Bronchial epithelial cell (primary cell): ENCODE results near the gene PTPN14. TPM values are rescaled to one million over a fixed set of nuclear protein-coding genes. Genes with fewer than 3 reads are reported as not detected.
A peak's percentile ranks its signal among the peaks of the same experiment; 100 is the strongest.

Experiments used
- DNase-seq: peaks from one replicate; pipeline ENCODE4 v3.0.0-alpha.2; 2010; ENCODE audit warnings: low read depth
- FAIRE-seq: peaks from 2 replicates; lab custom pipeline; 2011; peaks lifted over from hg19 to GRCh38; lab: Jason Lieb, UNC
- H3K27me3 ChIP-seq: 2 replicates; pipeline ENCODE4 v1.5.1; 2011; ENCODE audit warnings: low read length; ENCODE audit not compliant: control insufficient read depth, insufficient read depth
- H3K36me3 ChIP-seq: 2 replicates; pipeline ENCODE4 v1.5.1; 2011; ENCODE audit warnings: low read length; ENCODE audit not compliant: control insufficient read depth, insufficient read depth
- H3K4me3 ChIP-seq: 2 replicates; pipeline ENCODE4 v1.5.1; 2011; ENCODE audit warnings: mild to moderate bottlenecking, low read depth, low read length, control low read depth
- total RNA-seq: library from RNA; depleted of rRNA; stranded (reverse); fragments of >200 nt; gene quantifications from 2 replicates; pipeline ENCODE4 v1.2.1, GENCODE V29; 2014
- TF ChIP-seq, protein P1 (sequence below): IDR thresholded peaks from 2 replicates; pipeline ENCODE4 v1.5.1; 2011; ENCODE audit warnings: mild to moderate bottlenecking, moderate library complexity, low read length, control low read depth, inconsistent platforms; ENCODE audit not compliant: insufficient read depth, severe bottlenecking

The PTPN14 gene
- total RNA-seq, 1 donor from 2014 or later = 28.4 TPM

DNA sequence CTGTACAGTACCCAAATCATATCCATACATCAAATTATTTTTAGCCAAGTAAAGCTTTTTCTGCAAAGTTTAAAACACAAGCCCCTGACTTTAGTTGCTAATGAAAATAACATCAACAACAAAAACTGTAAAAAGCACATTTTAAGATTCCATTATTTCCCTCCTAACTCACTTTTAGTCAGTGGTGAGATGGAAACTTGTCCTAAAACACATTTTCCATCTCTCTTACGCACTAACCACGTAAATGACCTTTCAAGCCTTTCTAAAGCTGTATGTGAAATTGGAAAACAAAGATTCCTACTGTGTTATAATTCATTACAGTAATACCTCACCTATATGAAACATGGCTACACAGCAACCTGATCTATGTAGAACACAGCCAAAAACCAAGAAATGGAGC, 77.5 kb downstream of the PTPN14 start:
- Histone ChIP-seq H3K36me3 (no peaks in the 10 kb centered on the region), H3K4me3 (no peak overlapping the region)
- FAIRE-seq = no peak

DNA sequence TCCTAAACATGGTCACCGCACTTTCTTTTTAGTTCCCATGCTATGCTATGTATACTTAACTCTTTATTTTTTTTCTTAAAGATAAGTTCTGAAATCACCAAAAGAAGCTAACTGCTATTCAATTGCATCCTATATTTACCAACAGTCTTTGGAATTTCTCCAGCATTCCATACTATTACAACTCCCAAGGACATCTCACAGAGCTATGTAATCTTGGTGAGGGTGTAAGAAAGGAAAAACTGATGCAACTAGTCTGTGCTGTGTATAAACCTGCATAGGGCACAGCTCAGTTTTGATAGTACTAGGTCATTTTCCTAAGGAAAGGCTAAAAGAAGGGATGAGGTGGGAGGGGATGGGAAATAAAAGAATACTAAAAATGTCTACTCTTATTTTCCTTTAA, 78.0 kb downstream of the PTPN14 start:
- Histone ChIP-seq H3K4me3 (no peak overlapping the region), H3K36me3 (no peaks in the 10 kb centered on the region), H3K27me3 (no peaks in the 10 kb centered on the region)
- peak; percentile 81 for DNase-seq
- TF ChIP-seq, protein P1, sequence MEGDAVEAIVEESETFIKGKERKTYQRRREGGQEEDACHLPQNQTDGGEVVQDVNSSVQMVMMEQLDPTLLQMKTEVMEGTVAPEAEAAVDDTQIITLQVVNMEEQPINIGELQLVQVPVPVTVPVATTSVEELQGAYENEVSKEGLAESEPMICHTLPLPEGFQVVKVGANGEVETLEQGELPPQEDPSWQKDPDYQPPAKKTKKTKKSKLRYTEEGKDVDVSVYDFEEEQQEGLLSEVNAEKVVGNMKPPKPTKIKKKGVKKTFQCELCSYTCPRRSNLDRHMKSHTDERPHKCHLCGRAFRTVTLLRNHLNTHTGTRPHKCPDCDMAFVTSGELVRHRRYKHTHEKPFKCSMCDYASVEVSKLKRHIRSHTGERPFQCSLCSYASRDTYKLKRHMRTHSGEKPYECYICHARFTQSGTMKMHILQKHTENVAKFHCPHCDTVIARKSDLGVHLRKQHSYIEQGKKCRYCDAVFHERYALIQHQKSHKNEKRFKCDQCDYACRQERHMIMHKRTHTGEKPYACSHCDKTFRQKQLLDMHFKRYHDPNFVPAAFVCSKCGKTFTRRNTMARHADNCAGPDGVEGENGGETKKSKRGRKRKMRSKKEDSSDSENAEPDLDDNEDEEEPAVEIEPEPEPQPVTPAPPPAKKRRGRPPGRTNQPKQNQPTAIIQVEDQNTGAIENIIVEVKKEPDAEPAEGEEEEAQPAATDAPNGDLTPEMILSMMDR = no peak
- FAIRE-seq = no peak

More for the DNA sequence above, 77.5 kb downstream of the PTPN14 start:
- no peaks in the 10 kb centered on the region for H3K27me3 ChIP-seq
- TF ChIP-seq, protein P1 = no peak
- no peak for DNase-seq

DNA sequence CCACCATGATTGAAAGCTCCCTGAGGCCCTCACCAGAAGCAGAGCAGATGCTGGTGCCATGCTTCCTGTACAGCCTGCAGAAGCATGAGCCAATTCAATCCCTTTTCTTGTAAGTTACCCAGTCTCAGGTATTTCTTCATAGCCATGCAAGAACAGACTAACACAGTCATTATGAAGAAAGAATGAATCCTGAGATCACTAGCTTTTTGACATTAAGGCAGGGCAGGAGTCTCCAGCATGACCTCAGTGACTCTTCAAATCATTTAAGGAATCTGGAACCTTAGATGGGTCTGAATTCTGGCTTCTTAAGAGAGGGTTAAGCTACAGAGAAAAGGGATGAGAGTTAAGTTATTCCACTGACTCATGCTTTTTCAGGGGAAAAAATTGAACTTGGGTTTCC, 79.0 kb downstream of the PTPN14 start:
- DNase-seq (peak; percentile 74), FAIRE-seq (no peak)
- H3K27me3 ChIP-seq = no peaks in the 10 kb centered on the region
- H3K36me3 ChIP-seq = no peaks in the 10 kb centered on the region
- H3K4me3 ChIP-seq = no peak overlapping the region
- TF ChIP-seq, protein P1 = no peak

DNA sequence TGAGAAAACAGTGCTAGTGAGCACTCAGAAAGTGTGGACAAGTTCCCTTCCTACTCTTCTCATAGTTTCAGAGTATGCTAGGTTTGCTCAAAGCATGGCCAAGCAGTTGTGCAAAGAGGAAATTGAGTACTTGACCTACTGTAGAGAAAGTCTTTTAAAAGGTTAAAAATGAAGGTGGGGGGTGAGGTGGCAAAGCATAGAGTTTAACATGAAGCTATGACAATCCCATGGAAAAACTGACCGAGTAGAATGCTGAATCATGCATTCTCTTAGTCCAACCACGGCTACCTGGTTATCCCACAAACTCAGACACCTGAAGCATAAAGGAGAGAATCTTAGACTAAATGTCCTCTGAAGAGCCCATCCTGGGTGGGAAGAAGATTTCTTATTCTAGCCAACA, 79.9 kb downstream of the PTPN14 start:
- Histone ChIP-seq H3K27me3 (no peaks in the 10 kb centered on the region), H3K4me3 (no peak overlapping the region), H3K36me3 (no peaks in the 10 kb centered on the region)
- DNase-seq (no peak), FAIRE-seq (no peak)
- TF ChIP-seq, protein P1 = no peak

DNA sequence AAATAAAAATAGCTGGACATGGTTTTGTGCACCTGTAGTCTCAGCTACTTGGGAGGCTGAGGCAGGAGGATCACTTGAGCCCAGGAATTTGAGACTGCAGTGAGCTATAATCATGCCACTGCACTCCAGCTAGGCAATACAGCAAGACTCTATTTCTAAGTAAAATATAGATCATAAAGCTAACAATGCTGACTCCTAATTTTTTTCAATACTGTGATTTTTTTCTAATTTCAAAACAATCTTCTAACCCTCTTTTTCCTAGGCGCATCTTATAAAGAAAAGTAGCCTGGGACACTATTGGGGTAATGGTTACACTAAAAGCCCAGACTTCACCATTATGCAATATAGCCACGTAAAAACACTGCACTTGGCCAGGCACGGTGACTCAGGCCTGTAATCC, 81.3 kb downstream of the PTPN14 start:
- FAIRE-seq = no peak
- no peak for DNase-seq
- TF ChIP-seq, protein P1 = no peak
- H3K4me3 ChIP-seq = no peak overlapping the region
- H3K27me3 ChIP-seq = no peaks in the 10 kb centered on the region
- peaks cover under 1% of the 10 kb centered on the region for H3K36me3 ChIP-seq

DNA sequence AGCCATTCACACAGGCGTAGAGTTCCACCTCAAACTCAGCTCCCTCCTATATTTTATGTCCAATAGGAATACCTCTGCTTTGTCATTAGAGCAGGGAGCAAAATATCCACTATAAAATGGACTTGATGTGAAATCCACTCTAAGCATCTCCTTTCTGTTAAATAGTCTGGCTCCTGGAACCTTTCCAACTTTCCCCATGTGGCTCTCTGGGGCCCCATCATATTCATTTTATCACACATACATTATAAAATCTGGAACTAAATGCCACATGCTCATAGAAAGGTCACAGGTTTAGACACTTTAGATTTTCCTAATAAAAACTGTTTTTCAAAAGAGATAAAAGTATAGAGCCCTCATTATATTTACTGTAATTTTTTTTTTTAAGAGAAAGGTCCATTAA, 82.1 kb downstream of the PTPN14 start:
- H3K27me3 ChIP-seq = no peaks in the 10 kb centered on the region
- DNase-seq = no peak
- H3K4me3 ChIP-seq = no peak overlapping the region
- no peak for FAIRE-seq
- TF ChIP-seq, protein P1 = no peak
- peaks cover 8% of the 10 kb centered on the region for H3K36me3 ChIP-seq
